Stimulated activated memory B cell treated with anti-CD40 and anti-IgM and Interleukin-4, amounts not matched to agents 10 μg/mL and 1 μg/mL and 100 μg/mL, for 72 hours (primary cell): ENCODE data around the gene BBOX1.

Experiments used
- ATAC-seq: fragments of 150-1000 bp; cut with Tn5 transposase; 2 replicates; pipeline ENCODE4 v1.10.0; 2021
- H3K27ac Mint-ChIP-seq: one replicate; pipeline ENCODE4 v1.8.0; 2022; ENCODE audit warnings: mild to moderate bottlenecking, mixed read lengths
- H3K27me3 Mint-ChIP-seq: one replicate; pipeline ENCODE4 v1.8.0; 2022; ENCODE audit warnings: mixed read lengths
- H3K36me3 Mint-ChIP-seq: one replicate; pipeline ENCODE4 v1.8.0; 2022; ENCODE audit warnings: mixed read lengths
- H3K4me1 Mint-ChIP-seq: one replicate; pipeline ENCODE4 v1.8.0; 2022; ENCODE audit warnings: mixed read lengths
- H3K4me3 Mint-ChIP-seq: one replicate; pipeline ENCODE4 v1.8.0; 2022; ENCODE audit warnings: mild to moderate bottlenecking, moderate library complexity, mixed read lengths
- H3K9me3 Mint-ChIP-seq: one replicate; pipeline ENCODE4 v1.8.0; 2022; ENCODE audit warnings: mixed read lengths

The BBOX1 gene

GRCh38 chr11:27055065-27055682, 14.6 kb downstream of the BBOX1 start:
- no peak for ATAC-seq
- no peaks in the 10 kb centered on the region for H3K27me3 Mint-ChIP-seq
- H3K36me3 Mint-ChIP-seq = no peaks in the 10 kb centered on the region
- no peak overlapping the region for H3K27ac Mint-ChIP-seq
- no peaks in the 10 kb centered on the region for H3K4me1 Mint-ChIP-seq
- H3K4me3 Mint-ChIP-seq = no peak overlapping the region
- peaks cover 3% of the 10 kb centered on the region for H3K9me3 Mint-ChIP-seq

GRCh38 chr11:27057091-27057780, 16.6 kb downstream of the BBOX1 start:
- no peak for ATAC-seq
- Mint-ChIP-seq H3K9me3 (peaks cover 2% of the 10 kb centered on the region), H3K27ac (no peak overlapping the region), H3K27me3 (no peaks in the 10 kb centered on the region), H3K36me3 (no peaks in the 10 kb centered on the region), H3K4me3 (no peak overlapping the region), H3K4me1 (no peaks in the 10 kb centered on the region)

- Mint-ChIP-seq H3K36me3 (no peaks in the 10 kb centered on the region), H3K27ac (no peak overlapping the region), H3K4me1 (no peaks in the 10 kb centered on the region), H3K4me3 (no peak overlapping the region), H3K9me3 (no peaks in the 10 kb centered on the region), H3K27me3 (no peaks in the 10 kb centered on the region)
- ATAC-seq = no peak
Measured at GRCh38 chr11:27058456-27058855, 17.8 kb downstream of the BBOX1 start.

- no peak for ATAC-seq
- Mint-ChIP-seq H3K36me3 (no peaks in the 10 kb centered on the region), H3K27ac (no peak overlapping the region), H3K4me1 (no peaks in the 10 kb centered on the region), H3K27me3 (no peaks in the 10 kb centered on the region), H3K9me3 (no peaks in the 10 kb centered on the region), H3K4me3 (no peak overlapping the region)
Measured at GRCh38 chr11:27059431-27059830, 18.8 kb downstream of the BBOX1 start.

- H3K4me3 Mint-ChIP-seq = no peak overlapping the region
- no peak for ATAC-seq
- no peaks in the 10 kb centered on the region for H3K4me1 Mint-ChIP-seq
- H3K27me3 Mint-ChIP-seq = no peaks in the 10 kb centered on the region
- no peaks in the 10 kb centered on the region for H3K9me3 Mint-ChIP-seq
- no peak overlapping the region for H3K27ac Mint-ChIP-seq
- H3K36me3 Mint-ChIP-seq = no peaks in the 10 kb centered on the region
Measured at GRCh38 chr11:27060816-27061460, 20.3 kb downstream of the BBOX1 start.

GRCh38 chr11:27061461-27061821, 20.8 kb downstream of the BBOX1 start:
- Mint-ChIP-seq H3K9me3 (no peaks in the 10 kb centered on the region), H3K27ac (no peak overlapping the region), H3K27me3 (no peaks in the 10 kb centered on the region), H3K36me3 (no peaks in the 10 kb centered on the region), H3K4me1 (no peaks in the 10 kb centered on the region), H3K4me3 (no peak overlapping the region)
- ATAC-seq = no peak

GRCh38 chr11:27064086-27064485, 23.5 kb downstream of the BBOX1 start:
- Mint-ChIP-seq H3K4me1 (no peaks in the 10 kb centered on the region), H3K4me3 (no peak overlapping the region), H3K27me3 (no peaks in the 10 kb centered on the region), H3K9me3 (no peaks in the 10 kb centered on the region), H3K27ac (no peak overlapping the region), H3K36me3 (no peaks in the 10 kb centered on the region)
- no peak for ATAC-seq

- H3K27ac Mint-ChIP-seq = no peak overlapping the region
- no peaks in the 10 kb centered on the region for H3K27me3 Mint-ChIP-seq
- peaks cover 10% of the 10 kb centered on the region for H3K9me3 Mint-ChIP-seq
- no peaks in the 10 kb centered on the region for H3K4me1 Mint-ChIP-seq
- no peak overlapping the region for H3K4me3 Mint-ChIP-seq
- H3K36me3 Mint-ChIP-seq = no peaks in the 10 kb centered on the region
- ATAC-seq = no peak
Measured at GRCh38 chr11:27075192-27075591, 34.6 kb downstream of the BBOX1 start.

- H3K36me3 Mint-ChIP-seq = no peaks in the 10 kb centered on the region
- H3K4me1 Mint-ChIP-seq = no peaks in the 10 kb centered on the region
- H3K4me3 Mint-ChIP-seq = no peak overlapping the region
- H3K27me3 Mint-ChIP-seq = no peaks in the 10 kb centered on the region
- H3K9me3 Mint-ChIP-seq = peaks cover 10% of the 10 kb centered on the region
- no peak overlapping the region for H3K27ac Mint-ChIP-seq
- no peak for ATAC-seq
Measured at GRCh38 chr11:27075655-27076054, 35.0 kb downstream of the BBOX1 start.

GRCh38 chr11:27076121-27076589, 35.5 kb downstream of the BBOX1 start:
- Mint-ChIP-seq H3K9me3 (peaks cover 10% of the 10 kb centered on the region), H3K27ac (no peak overlapping the region), H3K27me3 (no peaks in the 10 kb centered on the region), H3K4me3 (no peak overlapping the region), H3K36me3 (no peaks in the 10 kb centered on the region), H3K4me1 (no peaks in the 10 kb centered on the region)
- no peak for ATAC-seq

GRCh38 chr11:27081056-27081455, 40.4 kb downstream of the BBOX1 start:
- Mint-ChIP-seq H3K9me3 (peaks cover 5% of the 10 kb centered on the region), H3K27me3 (no peaks in the 10 kb centered on the region), H3K4me3 (no peak overlapping the region), H3K36me3 (no peaks in the 10 kb centered on the region), H3K4me1 (no peaks in the 10 kb centered on the region), H3K27ac (no peak overlapping the region)
- ATAC-seq = no peak

- no peaks in the 10 kb centered on the region for H3K4me1 Mint-ChIP-seq
- no peak for ATAC-seq
- no peak overlapping the region for H3K27ac Mint-ChIP-seq
- peaks cover 3% of the 10 kb centered on the region for H3K9me3 Mint-ChIP-seq
- no peak overlapping the region for H3K4me3 Mint-ChIP-seq
- no peaks in the 10 kb centered on the region for H3K27me3 Mint-ChIP-seq
- H3K36me3 Mint-ChIP-seq = no peaks in the 10 kb centered on the region
Measured at GRCh38 chr11:27083241-27083640, 42.6 kb downstream of the BBOX1 start.

- H3K4me3 Mint-ChIP-seq = no peak overlapping the region
- H3K4me1 Mint-ChIP-seq = no peaks in the 10 kb centered on the region
- H3K9me3 Mint-ChIP-seq = no peaks in the 10 kb centered on the region
- H3K36me3 Mint-ChIP-seq = no peaks in the 10 kb centered on the region
- ATAC-seq = no peak
- no peak overlapping the region for H3K27ac Mint-ChIP-seq
- no peaks in the 10 kb centered on the region for H3K27me3 Mint-ChIP-seq
Measured at GRCh38 chr11:27083782-27084181, 43.2 kb downstream of the BBOX1 start.

GRCh38 chr11:27084518-27084917, 43.9 kb downstream of the BBOX1 start:
- Mint-ChIP-seq H3K9me3 (no peaks in the 10 kb centered on the region), H3K4me1 (no peaks in the 10 kb centered on the region), H3K4me3 (no peak overlapping the region), H3K27me3 (no peaks in the 10 kb centered on the region), H3K27ac (no peak overlapping the region), H3K36me3 (no peaks in the 10 kb centered on the region)
- no peak for ATAC-seq

GRCh38 chr11:27085111-27085510, 44.5 kb downstream of the BBOX1 start:
- ATAC-seq = no peak

GRCh38 chr11:27085605-27086004, 45.0 kb downstream of the BBOX1 start:
- H3K4me3 Mint-ChIP-seq = no peak overlapping the region
- no peaks in the 10 kb centered on the region for H3K27me3 Mint-ChIP-seq
- ATAC-seq = no peak
- H3K36me3 Mint-ChIP-seq = no peaks in the 10 kb centered on the region
- H3K27ac Mint-ChIP-seq = no peak overlapping the region
- peaks cover 4% of the 10 kb centered on the region for H3K9me3 Mint-ChIP-seq
- H3K4me1 Mint-ChIP-seq = no peaks in the 10 kb centered on the region

More at GRCh38 chr11:27085111-27085510, 44.5 kb downstream of the BBOX1 start:
- Mint-ChIP-seq H3K36me3 (no peaks in the 10 kb centered on the region), H3K4me1 (no peaks in the 10 kb centered on the region), H3K4me3 (no peak overlapping the region), H3K27ac (no peak overlapping the region), H3K27me3 (no peaks in the 10 kb centered on the region), H3K9me3 (no peaks in the 10 kb centered on the region)
